AG09319 (cell line): Measurements from ENCODE around the gene STAG1.
"Not testable (repeated sequence)": the region's sequence is repeated elsewhere in the genome, so short reads cannot be mapped to it uniquely, and the experiment has no call there.

Experiments used
- DNase-seq: peaks from one replicate; pipeline ENCODE4 v3.0.0-alpha.2; 2010; ENCODE audit warnings: low read depth; ENCODE audit errors: extremely low read depth
- TF ChIP-seq, protein P1 (sequence below): IDR thresholded peaks from 2 replicates; pipeline ENCODE4 v1.5.1; 2011; ENCODE audit warnings: low read depth, mild to moderate bottlenecking, inconsistent platforms, low read length, moderate library complexity

STAG1 gene

DNA sequence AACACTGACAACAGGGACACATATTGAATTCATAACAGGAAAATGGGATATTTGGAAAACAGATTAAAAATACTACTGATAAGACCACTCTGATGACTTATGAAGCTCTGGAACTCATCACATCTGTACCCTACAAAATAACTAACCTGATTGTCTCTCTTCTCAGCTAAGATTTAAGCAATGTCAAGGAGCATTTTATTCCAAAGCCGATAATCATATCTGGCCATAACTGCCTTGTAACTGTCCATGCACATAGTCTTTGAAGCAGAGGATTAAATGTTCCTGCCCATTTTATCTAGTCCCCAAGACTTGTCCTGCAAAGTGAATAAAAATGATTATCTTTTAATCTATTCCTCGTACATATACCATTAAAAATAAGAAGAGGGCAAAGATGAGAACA lies 234.1 kb downstream of the STAG1 start:
- no peak for DNase-seq
- TF ChIP-seq, protein P1, sequence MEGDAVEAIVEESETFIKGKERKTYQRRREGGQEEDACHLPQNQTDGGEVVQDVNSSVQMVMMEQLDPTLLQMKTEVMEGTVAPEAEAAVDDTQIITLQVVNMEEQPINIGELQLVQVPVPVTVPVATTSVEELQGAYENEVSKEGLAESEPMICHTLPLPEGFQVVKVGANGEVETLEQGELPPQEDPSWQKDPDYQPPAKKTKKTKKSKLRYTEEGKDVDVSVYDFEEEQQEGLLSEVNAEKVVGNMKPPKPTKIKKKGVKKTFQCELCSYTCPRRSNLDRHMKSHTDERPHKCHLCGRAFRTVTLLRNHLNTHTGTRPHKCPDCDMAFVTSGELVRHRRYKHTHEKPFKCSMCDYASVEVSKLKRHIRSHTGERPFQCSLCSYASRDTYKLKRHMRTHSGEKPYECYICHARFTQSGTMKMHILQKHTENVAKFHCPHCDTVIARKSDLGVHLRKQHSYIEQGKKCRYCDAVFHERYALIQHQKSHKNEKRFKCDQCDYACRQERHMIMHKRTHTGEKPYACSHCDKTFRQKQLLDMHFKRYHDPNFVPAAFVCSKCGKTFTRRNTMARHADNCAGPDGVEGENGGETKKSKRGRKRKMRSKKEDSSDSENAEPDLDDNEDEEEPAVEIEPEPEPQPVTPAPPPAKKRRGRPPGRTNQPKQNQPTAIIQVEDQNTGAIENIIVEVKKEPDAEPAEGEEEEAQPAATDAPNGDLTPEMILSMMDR, result no peak

DNA sequence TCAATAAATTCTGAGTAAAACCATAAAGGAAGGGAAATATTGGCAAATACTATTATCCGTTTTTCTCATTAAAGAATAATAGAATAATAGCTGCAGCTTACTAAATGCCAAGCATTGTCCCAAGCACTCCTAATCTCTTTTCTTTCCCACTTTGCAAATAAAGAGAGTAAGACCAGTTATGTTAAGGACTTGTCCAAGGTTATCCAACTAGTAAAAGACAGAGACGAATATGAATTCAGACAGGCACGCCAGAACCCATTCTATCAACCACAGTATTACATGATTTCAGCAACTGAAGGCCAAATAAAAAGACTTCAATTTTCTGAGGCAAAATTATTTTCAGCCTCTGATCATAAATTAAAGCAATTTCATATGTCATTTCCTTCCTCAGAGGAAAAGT lies 235.5 kb downstream of the STAG1 start:
- DNase-seq, result no peak
- TF ChIP-seq, protein P1, result no peak

DNA sequence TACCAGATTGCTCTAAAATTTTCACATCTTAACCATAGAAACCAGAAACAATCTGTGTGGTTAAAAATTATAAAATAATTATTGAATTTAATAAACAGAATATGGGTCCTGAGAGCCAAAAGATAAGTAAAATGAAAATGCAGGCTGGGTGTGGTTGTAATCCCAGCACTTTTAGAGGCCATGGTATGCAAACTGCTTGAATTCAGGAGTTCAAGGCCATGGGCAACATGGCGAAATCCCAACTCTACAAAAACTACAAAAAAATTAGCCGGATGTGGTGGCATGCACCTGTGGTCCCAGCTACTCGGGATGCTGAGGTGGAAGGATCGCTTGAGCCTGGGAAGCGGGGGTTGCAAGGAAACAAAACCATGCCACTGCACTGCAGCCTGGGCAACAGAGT lies 236.1 kb downstream of the STAG1 start:
- no peak for DNase-seq
- TF ChIP-seq, protein P1, result no peak

DNA sequence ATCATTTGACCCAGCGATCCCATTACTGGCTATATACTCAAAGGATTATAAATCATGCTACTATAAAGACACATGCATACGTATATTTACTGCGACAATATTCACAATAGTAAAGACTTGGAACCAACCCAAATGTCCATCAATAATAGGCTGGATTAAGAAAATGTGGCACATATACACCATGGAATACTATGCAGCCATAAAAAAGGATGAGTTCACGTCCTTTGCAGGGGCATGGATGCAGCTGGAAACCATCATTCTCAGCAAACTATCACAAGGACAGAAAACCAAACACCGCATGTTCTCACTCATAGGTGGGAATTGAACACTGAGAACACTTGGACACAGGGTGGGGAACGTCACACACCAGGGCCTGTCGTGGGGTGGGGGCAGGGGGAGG lies 237.6 kb downstream of the STAG1 start:
- DNase-seq, result not testable (repeated sequence)

DNA sequence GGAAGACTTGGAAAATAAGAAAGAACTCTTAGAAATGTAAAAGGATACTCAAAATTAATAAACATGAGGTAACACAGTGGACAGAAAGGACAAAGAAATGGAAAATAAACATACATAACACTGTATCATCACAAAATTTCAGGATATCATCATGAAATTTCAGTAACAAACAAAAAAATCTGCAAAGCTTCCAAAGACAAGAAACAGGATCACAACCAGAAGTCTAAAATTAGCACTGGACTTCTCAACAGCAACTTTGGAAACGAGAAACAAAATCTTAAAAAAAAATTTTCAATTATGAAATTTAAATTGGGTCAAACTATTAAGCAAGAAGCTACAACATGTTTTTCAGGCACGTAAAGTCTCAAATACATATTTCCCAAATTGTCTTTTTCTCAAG lies 238.8 kb downstream of the STAG1 start:
- TF ChIP-seq, protein P1, result no peak

DNA sequence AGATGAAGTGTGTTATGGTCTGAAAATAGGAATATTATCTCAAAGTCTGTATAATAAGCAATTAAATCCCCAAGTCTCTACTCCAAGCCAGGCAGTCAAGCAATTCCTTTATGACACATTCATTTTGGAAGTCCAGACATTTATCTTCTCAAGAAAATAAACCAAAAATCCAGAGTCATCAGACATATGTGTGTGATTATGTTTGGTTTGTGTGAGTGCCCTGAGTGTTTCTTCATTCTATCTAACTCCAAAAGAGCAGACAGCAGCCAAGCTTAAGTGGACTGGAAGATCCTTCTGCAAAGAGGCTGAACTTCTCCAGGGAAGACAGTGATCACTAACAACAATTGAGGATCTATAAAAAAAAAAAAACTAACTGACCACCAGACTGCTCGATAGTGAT lies 239.8 kb downstream of the STAG1 start:
- TF ChIP-seq, protein P1, result no peak
- DNase-seq, result peak; percentile 44

More for the DNA sequence above, 238.8 kb downstream of the STAG1 start:
- DNase-seq, result no peak

DNA sequence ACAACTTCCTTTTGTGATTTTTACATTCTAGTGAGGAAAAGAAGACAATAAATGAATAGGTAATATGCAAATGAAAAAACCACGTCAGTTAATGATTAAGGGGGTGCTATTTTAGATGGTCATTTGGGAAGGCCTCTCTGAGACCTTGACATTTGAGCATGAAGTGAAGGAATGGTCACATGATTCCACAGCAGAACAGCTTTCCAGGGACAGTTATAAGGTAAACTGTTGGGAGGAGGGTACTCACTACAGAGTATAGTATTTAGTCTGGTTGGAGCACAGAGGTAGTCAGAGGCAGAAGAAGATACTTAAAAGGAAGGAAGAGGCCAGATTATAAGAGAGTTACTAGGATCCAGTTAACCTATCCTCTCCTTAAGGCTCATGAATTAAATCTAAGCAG lies 246.5 kb downstream of the STAG1 start:
- TF ChIP-seq, protein P1, result no peak
- DNase-seq, result no peak

DNA sequence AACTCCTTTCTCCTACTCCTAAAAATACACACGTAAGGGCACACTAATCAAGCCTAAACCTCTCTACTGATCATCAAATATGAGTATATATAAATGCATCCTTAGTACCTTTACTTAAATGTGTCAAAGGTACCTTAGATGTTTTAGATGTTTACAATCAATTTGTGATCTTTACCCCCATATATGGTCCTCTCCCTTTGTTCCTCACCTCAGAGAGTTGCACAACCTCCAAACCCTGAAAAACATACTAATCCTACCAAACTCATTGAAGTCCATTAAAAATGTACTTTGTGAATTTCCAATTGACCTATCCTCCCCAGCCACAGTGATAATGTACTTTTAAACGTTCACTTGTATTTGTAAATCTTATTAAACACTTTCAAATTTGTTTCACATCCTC lies 249.1 kb downstream of the STAG1 start:
- TF ChIP-seq, protein P1, result no peak
- DNase-seq, result no peak
